Measurements from ENCODE around the gene HBZ.
"Not testable (repeated sequence)": the region's sequence is repeated elsewhere in the genome, so short reads cannot be mapped to it uniquely, and the experiment has no call there.

The HBZ gene

GRCh38 chr16:179211-180092 lies 27.0 kb downstream of the HBZ start:
- DNase-seq (ENCODE audit: low spot score): no peak

- peak; percentile 80 for DNase-seq (ENCODE audit: low spot score)
These were observed 27.7 kb downstream of the HBZ start, which contains the start of gene HBQ1 for GRCh38 chr16:180101-180675. Gene HBQ1, plus strand, starts transcription at chr16:180459. Its CDS starts 28 bp downstream, at chr16:180487.

- peak; percentile 91 for DNase-seq (ENCODE audit: low spot score)
These were observed 28.5 kb downstream of the HBZ start for GRCh38 chr16:180681-181564.

DNA sequence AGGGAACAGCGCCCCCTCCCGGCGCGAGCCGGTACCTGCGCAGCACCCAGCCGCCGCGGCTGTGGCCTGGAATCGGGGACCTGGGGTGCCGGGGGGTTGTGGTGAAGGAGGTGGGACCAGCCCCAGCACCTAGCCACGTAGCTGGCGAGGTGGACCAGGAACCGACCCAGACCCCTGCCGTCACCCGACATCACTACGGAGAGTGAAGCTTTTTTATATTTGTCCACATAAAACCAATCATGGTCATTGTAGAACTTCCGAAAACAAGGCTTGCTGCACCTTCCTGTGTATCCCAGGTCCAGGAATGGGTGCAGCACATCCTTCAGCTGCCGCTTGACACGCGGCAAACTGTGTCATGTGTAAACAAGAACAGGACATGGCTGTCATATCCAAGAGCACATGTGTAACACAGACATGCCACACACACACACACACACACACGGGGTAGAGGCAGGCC lies 29.1 kb downstream of the HBZ start:
- DNase-seq (ENCODE audit: low spot score): no peak

DNA sequence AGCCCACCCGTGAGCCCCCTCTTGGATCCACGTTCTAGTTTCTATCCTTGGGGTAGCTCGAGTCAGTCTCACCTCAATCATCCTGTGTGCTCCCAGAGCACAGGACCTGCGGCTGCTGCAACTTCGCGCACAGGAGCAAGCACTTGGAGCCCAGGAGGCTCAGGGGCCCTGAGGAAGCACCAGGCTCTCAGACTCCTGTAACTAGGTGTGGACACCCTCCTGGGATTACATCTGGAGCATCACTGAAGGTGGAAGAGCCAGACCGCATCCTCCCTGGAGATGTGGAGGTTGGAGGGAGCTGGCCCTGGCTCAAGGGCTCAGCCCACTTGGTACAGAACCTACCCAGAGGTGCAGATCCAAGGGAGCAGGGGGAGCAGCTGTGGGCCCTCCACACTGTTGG lies 30.6 kb downstream of the HBZ start:
- no peak for DNase-seq (ENCODE audit: low spot score)

DNA sequence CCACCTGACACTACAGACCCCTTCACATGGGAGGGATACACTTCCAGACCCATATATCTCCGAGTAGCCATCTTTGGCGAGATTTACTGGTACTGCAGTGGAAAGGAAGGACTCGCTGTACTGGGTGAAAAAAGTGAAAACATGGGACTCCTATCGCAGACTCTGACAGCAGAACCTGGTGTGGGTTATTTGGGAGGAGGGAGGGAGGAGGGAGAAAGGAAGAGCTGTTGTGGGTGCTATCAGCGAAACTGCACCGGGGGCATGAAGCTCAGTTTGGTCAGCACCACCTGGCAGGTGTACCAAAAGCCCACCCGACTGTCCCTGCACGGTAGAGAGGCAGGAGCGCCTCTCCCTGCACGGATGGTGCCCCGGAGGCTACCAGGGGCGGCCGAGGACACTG lies 32.8 kb downstream of the HBZ start:
- no peak for DNase-seq (ENCODE audit: low spot score)

DNA sequence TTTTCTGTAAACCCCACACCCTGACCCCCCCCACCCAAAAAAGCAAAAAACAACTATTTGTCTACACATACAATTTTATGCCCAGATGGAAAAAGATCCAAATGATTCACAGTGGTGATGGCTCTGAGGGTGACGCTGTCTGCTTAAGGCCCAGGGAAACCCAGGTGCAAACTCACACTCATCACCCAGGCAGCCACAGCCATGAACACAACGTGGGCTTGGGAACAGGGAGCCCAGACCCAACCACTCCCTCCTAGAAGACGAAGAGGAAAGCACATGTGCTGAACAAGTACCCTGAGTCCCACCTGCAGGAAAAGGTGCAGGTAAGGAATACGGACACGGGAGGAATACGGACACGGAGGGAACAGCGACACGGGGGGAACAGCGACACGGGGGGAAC lies 33.2 kb downstream of the HBZ start:
- DNase-seq (ENCODE audit: low spot score): no peak

DNA sequence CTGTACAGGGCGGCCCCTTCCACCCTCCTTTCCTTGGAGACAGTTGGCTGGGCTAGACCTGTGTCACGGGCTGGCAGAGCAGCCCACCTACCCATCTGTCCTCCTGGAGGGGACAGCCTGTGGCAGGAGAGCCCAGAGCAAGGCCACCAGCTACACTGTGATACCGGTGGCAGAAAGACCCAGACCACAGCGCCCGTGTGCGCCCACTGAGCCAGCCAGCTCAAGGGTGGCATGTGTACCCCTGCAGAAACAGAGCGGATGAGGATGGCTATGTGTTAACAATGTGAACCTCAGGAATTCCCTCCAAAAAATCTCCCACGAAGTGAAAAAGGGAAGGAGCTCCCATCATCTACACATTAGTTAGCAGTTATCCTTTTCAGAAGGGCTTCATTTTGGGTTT lies 34.9 kb downstream of the HBZ start:
- no peak for DNase-seq (ENCODE audit: low spot score)

DNA sequence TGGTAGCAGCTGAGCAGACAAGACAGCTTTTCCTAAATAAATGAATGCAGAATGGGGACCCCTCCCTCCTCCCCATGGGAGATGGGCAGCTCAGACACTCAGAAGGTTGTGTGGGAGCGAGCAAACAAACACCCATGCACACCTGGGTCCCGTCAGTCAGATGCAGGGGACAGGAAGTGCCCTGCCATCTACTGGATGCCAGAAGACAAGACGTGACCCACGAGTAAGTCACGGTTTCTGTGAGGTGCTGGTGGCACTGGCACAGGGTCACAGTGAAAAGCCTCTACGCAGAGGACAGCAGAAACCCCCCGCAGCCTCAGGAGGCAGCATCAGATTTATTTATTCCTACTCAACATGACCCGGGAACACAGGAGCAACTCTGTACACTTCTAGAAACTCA lies 36.2 kb downstream of the HBZ start:
- no peak for DNase-seq (ENCODE audit: low spot score)

GRCh38 chr16:189604-190186 lies 37.3 kb downstream of the HBZ start:
- DNase-seq (ENCODE audit: low spot score): no peak

GRCh38 chr16:191831-192230 lies 39.4 kb downstream of the HBZ start:
- DNase-seq (ENCODE audit: low spot score): no peak

DNA sequence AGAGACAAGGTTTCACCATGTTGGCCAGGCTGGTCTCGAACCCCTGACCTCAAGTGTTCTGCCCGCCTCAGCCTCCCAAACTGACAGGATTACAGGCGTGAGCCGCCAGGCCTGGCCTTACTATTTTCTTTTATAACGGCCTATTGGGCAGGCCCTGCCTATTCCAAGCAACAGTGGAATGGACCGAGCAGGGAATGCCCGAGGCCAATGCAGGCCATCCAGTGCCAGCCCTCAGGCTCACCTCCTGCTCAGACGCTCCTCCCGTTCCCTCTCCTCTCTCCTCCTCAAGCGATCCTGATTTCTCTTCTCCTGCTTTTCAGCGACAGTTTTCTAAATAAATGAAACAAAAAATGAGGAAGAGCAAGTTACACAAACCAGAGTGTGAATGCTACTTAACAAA lies 40.2 kb downstream of the HBZ start:
- DNase-seq (ENCODE audit: low spot score): no peak

DNA sequence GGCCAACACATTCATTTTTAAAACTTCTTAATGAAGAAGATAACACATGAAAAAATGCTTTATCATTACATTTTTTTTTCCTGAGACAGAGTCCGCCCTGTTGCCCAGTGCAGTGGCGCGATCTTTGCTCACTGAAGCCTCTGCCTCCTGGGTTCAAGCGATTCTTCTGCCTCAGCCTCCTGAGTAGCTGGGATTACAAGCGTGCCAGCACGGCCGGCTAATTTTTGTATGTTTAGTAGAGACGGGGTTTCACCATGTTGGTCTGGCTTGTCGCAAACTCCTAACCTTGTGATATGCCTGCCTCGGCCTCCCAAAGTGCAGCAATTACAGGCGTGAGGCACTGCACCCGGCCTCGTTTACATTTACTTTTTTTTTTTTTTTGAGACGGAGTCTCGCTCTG lies 41.0 kb downstream of the HBZ start:
- DNase-seq (ENCODE audit: low spot score): no peak

DNA sequence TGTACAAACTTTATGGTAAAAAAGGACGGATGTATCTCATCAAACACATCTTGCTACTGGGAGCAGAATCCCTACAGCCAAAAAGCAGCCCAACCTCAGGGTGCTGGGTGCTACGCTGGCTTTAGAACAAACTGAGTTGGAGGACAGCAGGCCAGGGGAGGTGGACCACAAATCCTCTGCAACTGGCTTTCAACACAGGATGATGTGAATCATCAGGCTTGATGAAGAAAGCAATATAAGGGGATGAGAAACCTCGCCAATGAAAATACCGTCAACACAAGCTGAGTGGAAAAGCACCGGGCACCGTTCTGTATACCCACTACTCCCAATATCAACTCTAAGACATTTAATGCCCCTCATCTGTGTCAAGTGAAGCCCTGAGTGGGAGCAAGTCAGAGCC lies 42.1 kb downstream of the HBZ start:
- no peak for DNase-seq (ENCODE audit: low spot score)

DNA sequence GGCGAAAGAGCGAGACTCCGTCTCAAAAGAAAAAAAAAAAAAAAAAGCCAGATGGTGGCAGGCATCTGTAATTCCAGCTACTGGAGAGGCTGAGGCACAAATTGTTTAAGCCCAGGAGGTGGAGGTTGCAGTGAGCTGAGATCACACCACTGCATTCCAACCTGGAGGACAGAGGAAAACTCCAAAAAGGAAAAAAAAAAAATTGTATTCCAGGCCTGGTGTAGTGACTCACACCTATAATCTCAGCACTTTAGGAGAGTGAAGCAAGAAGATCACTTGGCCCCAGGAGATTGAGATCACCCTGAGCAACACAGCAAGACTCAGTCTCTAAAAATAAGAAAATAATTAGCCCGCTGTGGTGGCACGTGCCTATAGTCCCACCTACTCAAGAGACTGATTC lies 47.9 kb downstream of the HBZ start:
- no peak for DNase-seq (ENCODE audit: low spot score)

- DNase-seq (ENCODE audit: low spot score): no peak
These were observed 50.8 kb downstream of the HBZ start for GRCh38 chr16:203246-203645.

- not testable (repeated sequence) for DNase-seq (ENCODE audit: low spot score)
These were observed 51.6 kb downstream of the HBZ start for GRCh38 chr16:204046-204445.

Data from HuH-7 (cell line).